Right lung (tissue), 5 donors: ENCODE measurements around the gene NEAT1. TPM values are rescaled to one million over a fixed set of nuclear protein-coding genes. Genes with fewer than 3 reads are reported as not detected.

Experiments
- DNase-seq, 2 donors: peaks; one replicate each; pipeline ENCODE4 v3.0.0-alpha.2; 2013
- polyA plus RNA-seq, 5 donors: library from polyadenylated mRNA; unstranded; fragments of 120-200 nt; gene quantifications; one replicate each; pipeline versions ENCODE4 v1.2.1 to v1.2.3, GENCODE V29; 2013; ENCODE audit warnings: inconsistent platforms in 1 of 5, low replicate concordance in 1 of 5; ENCODE audit not compliant: insufficient read length in 5 of 5, insufficient read depth in 1 of 5

Gene NEAT1
- polyA plus RNA-seq, 5 donors, result 119 to 179 (median 132) TPM

GRCh38 chr11:65477149-65477965 is 54.8 kb downstream of the NEAT1 start:
- peak; percentile 92 to 94 for DNase-seq

DNA sequence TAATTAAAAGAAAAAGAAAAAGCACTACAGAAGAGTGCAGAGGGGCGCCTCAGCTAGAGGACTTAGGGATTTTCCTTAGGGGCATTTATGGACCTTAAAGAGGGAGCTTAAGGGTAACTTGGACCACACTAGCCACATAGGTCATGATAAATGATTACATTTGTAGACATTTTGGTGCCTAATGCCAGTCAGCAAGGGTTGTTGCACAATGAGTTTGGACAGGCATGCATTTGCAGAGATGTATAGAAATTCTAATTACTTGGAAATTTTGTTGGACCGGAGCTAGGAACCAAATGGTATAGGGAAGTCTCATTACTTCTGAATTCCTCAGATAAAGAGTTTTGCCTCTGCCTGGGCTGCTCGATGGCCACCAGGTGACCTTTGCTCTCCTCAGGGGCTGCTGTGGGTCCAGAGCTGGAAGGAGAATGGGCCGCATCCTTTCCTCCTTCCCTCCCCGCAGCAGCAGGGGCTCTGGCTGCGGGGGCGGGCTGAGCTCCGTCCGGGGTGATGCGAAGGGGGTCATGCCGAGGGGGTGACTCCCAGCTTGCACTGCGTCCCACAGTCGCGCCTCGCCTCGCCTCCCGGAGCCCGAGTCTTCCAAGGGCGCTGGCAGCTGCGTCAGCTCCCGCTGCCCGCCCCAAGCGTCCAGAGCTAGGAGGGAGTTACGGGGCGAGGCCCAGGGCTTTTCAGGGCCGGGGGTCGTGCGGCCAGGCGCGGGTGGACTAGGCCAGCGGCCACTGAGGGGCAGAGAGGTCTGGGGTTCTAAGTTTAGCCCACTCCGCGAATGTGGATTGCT is 56.0 kb downstream of the NEAT1 start:
- DNase-seq, result no peak

- DNase-seq, result peak in 1 of 2 donors; percentile 85
Observed at GRCh38 chr11:65479184-65480145, 56.9 kb downstream of the NEAT1 start.

GRCh38 chr11:65482306-65482850 is 59.8 kb downstream of the NEAT1 start:
- no peak for DNase-seq

- DNase-seq, result no peak
Observed at GRCh38 chr11:65485920-65486219, 63.3 kb downstream of the NEAT1 start.

DNA sequence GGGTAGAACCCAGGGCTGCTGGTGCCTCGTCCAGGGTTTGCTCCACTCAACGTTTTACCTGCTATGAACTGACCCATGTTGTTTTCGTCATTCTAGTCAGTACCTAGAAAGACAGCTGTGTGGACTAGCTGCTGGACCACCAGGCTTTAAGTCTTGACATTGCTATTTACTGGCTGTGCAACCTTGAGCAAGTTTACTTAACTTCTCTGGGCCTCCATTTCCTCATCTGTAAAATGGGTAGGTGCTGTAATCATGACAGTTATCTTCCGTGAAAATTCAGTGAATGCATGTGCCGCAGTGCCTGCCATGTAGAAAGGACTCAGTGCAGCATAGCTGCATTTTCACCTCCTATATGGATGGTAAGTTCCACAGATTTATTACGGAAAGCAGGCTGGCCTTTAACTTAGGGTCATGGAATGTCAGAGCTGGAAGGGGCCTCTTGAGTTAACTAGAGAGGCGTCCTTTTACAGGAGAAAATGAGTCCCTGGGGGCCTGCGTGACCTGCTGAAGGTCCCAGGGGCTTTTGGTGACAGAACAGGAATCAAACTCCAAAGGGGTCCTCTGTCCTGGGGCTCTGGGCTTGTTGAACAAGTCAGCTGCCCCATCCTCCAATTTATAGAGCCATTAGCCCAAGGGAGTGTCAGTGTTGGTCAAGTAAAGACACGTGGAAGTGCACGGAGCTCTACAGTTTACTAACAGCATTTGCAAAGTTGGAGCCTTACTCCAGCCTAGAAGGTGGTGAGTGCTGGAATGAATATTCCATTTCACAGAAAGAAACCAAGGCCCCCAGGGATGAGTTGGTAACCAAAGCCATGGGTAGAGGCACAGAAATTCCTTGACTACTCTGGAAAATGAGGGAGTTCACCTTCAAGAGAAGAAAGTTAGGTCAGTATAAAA is 64.2 kb downstream of the NEAT1 start:
- DNase-seq, result no peak

DNA sequence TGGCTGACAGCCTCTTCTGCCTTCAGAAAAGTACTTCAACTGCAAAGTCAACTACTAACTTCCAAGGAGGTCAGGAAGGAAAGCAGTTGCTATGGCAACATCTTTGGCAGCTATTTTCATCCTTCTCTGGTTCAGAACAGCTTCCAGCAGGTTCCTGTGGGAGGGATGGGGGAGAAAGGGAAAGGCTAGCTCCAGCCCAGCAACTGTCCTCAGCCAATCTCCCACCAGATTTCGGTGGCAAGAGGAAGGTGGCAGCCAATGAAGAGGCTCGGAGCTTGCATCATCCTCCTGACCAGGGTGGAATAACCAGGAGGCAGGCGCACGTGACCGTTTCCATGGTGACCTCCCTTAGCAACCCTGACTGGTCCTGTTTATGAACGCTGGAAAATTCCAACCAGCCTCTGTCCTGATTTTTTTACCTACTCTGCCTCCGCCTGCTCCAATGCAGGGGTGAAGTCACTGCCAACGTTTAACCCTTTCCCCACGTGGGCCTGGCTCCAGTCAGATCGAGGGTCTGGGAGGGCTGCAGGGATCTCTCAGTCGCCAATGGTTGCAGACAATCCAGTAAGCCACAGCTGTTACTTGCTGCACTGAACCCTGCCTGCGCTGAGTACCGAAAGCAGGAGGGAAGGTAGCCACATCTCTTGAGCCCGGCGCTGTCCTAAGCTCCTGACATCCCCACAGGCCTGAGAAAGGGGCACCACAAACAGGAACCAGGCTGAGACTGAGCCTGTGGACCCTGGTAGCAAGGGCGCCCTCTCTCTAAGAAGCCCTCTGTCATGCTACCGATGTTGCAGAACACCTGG is 65.1 kb downstream of the NEAT1 start:
- peak; percentile 96 to 99 for DNase-seq

- no peak for DNase-seq
Observed at GRCh38 chr11:65488273-65489034, 65.9 kb downstream of the NEAT1 start.

DNA sequence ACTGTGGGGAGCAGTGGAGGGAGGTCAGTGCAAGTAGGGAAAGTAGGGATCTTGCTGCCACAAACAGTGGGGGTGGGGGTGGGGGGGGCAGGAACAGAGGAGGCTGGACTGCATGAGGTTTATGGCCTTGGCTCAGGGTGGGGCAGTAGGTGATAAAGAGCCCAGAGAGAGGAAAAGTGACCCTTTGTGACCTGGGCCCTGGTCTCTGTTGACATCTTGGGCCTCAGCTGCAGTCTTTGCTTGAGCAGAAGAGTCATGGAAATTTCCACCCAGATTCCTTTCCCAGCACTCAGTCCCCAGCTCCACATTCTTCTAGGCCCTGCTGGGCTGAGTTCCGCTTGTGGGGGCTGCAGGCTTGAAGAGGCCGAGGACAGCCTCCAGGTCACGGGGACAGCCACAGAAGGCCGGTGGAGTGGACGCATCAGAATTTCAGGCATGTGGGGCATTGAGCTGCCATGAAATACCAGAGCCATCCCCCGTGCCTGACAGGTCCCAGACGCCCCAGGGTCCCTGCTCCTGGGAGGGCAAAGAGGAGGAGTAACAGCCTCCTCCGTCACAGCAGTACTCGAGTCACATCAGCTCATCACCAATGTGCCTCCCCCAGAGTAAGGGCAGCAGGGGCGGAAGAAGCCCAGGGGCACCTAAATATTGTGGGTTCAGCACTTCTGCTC is 66.6 kb downstream of the NEAT1 start:
- DNase-seq, result no peak

- no peak for DNase-seq
Observed at GRCh38 chr11:65489706-65490320, 67.2 kb downstream of the NEAT1 start.

- DNase-seq, result no peak
Observed at GRCh38 chr11:65491163-65491465, 68.5 kb downstream of the NEAT1 start.

- DNase-seq, result no peak
Observed at GRCh38 chr11:65491614-65492386, 69.2 kb downstream of the NEAT1 start.

- no peak for DNase-seq
Observed at GRCh38 chr11:65492387-65492636, 69.7 kb downstream of the NEAT1 start.

DNA sequence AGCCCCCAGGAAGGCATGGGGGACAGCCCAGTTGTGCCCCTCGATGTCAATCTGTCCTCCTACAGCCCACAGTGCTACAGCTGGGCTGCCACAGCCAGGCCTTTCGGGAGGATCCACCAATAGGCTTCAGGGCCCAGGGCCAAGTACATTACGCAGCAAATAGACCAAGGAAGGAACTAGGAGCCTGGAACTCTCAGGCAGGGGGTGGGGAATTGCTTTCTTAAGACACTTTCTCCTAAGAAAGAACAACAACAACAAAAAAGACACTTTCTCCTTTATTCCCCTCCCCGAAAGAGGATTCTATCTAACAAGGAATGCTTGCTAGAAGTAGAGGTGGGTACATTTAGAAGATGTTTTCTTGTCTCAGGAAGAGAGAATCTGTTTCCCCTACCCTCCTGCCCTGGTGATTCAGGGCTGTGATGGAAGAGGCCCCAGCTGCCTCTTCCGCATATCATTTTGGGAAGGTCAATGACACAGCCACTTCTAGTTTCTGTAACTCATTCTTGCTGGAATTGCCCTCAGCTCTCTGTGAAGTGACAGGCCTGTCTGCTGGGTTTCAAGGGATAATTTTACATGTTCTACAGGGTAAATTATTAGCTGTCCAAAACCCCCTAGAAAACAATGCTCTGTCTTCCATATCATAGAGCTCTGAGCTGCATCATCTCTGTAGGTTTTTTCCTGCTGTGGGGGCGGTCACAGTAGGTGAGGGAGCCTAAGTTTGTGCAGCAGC is 70.2 kb downstream of the NEAT1 start:
- peak; percentile 79 to 83 for DNase-seq

- no peak for DNase-seq
Observed at GRCh38 chr11:65493367-65494176, 71.0 kb downstream of the NEAT1 start.
